LHCN-M2 (cell line): ENCODE measurements around the gene NDUFA11. TPM values are rescaled to one million over a fixed set of nuclear protein-coding genes. Genes with fewer than 3 reads are reported as not detected.

ENCODE experiments used
- DNase-seq: peaks from one replicate; pipeline ENCODE4 v3.0.0-alpha.2; 2012; ENCODE audit warnings: low read depth
- total RNA-seq: library from RNA; depleted of rRNA; stranded (reverse); fragments of >200 nt; gene quantifications from 2 replicates; pipeline ENCODE4 v1.2.3, GENCODE V29; 2014

NDUFA11 gene
- total RNA-seq, 1 experiment from 2014 or later, result 188 TPM

DNA sequence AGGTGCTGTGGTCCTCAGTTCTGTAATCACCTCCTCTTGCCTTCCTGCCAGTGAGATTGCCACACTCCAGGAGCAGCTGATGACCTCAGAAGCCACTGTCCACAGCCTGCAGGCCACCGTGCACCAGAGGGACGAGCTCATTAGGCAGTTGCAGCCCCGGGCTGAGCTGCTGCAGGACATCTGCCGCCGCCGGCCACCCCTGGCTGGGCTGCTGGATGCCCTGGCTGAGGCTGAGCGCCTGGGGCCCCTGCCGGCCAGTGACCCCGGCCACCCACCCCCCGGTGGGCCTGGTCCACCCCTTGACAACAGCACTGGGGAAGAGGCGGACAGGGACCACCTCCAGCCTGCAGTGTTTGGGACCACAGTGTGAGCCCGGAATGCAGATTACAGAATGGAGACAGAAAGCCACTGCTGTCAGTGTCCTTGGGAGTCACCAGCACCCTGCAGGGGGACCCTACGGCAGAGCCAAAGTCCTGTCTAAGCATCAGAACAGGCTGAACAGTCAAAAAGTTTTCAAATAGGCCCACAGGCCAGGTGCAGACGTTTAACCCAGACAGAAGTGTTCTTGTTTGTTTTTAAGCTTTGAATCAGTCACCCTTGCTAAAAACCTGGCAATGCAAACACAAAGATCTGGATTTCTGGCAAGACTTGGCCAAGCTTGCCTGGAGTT lies 5.3 kb upstream of the NDUFA11 start:
- DNase-seq, result no peak

DNA sequence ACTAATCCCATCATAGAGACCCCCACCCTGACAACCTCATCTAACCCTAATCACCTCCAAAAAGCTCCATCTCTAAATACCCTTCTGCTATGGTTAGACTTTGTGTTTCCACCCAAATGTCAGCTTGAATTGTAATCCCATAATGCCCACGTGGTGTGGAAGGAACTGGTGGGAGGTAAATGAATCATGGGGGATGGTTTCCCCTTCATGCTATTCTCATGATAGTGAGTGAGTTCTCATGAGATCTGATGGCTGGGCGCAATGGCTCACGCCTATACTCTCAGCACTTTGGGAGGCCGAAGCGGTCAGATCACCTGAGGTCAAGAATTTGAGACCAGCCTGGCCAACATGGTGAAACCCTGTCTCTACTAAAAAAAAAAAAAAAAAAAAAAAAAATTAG lies 3.7 kb upstream of the NDUFA11 start:
- DNase-seq, result no peak

DNA sequence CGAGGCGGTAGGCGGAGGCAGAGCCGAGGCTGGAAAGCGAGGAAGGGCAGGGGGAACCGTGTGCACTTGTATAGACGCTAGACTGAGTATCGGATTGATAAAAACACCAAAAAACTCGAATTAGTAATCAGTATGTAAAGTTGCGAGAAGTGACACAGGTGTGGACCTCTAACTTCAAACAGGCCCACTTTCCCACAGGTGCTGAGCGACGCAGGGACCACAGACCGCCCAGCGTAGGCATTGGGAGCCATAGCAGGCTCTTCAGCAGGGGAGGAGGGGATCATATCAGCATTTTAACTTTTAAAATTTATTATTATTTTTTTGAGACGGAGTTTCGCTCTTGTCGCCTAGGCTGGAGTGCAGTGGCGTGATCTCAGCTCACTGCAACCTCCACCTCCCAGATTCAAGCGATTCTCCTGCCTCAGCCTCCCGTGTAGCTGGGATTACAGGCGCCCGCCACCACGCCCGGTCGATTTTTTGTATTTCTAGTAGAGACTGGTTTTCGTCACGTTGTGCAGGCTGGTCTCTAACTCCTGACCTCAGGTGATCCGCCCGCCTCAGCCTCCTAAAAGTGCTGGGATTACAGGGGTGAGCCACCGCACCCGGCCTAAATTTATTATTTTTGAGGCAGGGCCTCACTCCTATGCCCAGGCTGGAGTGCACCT lies 1.7 kb upstream of the NDUFA11 start:
- DNase-seq, result no peak

DNA sequence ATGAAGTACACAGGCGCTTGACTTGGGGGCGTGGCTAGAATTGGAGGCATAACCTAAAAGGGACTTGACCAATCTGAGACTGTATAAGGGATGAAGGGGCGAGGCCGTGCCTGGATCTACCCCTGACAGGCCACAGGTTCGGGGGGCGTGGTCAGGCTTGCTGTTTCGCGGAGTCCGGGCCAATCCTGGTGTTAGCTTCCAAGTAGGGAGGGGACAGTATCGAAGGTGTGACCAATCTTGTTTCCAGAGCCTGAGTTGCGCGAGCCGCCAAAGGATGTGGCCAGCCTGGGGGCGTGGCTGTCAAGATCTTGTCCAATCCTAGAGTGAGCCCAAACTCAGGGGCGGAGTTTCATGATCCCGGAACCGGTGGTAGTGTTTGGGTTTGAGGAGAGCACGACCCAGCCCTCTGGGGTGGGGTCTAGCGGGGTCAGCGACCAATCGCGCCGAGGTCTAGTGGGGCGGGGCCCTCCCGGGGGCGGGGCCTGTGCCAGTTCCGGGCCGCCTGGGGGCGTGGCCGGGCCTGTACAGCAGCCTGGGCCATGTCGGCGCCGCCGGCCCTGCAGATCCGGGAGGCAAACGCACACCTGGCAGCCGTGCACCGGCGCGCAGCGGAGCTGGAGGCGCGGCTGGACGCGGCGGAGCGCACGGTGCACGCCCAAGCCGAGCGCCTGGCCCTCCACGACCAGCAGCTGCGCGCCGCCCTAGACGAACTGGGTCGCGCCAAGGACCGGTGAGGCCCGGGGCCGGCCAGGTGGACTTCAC lies 943 bp upstream of the NDUFA11 start, which contains the start of gene VMAC:
Gene VMAC, plus strand, starts transcription at position 521 of the 762 bp plus-strand sequence. Its CDS starts 19 bp downstream, at position 540.
- DNase-seq, result peak; percentile 100

DNA sequence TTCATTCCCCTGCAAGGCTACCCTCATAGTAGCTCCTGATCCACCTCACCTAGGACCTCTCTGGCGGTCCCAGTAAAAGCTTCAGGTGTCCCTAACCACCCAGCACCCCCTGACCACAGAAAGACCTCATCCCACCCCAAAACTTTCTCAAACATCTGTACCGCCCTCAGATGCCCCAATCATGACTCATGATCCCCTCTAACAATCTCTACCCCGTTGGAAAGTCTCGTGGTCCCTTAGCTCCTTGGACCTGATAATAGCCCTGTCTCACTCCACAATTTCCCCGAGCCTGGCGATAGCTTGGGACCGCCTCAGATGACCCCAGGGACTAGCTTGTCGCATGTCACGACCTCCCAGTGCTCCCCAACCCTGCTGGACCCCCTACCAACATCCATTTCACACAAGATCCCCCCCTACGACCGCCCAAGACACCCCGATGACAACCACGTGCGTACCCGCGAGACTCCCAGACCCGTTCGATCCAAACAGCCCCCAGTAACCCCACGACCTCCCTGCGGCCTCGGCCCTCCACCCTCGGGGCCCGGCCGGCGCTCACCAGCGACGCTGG lies 450 bp downstream of the NDUFA11 start:
- peak; percentile 48 for DNase-seq

DNA sequence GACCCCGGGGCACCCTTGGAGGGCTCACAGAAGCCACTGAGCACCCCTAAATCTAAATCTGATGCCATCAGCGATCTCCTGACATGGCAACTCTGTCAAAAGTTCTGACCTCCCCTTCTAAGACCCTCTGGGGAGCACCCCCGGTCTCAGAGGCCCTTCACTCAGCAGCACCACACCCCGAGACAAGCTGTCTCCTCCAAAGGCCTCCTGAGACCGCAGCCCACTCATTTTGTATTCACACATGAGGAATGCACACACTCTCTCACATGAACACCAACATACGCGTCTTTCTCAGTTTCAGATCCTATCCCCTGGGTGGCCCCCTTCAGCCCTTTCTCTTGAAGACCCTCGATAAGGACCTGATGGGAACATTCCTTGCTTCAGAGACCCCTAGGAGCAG lies 2.6 kb downstream of the NDUFA11 start:
- DNase-seq, result no peak

DNA sequence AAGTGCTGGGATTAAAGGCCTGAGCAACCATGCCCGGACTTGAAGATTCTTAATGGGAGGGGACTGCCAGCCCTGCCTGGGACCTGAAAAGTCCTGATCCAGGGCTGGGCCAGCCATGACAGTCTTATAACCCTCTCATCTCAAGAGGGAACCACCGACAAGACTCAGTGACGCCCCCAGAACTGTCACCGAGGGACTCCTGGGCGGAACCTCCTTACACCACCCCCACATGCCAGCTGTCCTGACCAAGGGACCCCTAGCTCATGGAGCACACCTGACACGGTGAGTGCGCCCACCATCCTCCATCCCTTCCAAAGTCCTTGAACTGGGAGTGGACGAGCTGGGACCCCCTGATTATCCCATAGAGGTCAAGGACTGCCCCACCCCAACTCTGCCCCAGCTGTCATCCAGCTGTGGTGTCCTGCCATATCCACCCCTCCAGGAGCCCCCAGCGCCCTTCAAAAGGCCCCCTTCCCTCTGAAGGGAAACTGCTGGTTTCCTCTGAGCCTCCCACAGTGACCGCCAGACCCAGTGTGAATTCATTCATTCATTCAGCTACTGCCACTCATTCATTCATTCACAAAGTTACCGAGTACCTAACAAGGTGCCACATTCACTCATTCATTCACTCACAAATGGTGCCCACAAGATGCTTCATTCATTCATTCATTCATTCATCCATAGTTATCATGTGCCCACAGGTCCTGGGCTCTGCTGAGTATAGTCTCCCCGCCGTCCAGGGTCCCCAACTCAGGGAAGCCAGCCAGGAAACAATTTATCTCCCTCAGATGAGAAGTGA lies 3.7 kb downstream of the NDUFA11 start:
- no peak for DNase-seq

DNA sequence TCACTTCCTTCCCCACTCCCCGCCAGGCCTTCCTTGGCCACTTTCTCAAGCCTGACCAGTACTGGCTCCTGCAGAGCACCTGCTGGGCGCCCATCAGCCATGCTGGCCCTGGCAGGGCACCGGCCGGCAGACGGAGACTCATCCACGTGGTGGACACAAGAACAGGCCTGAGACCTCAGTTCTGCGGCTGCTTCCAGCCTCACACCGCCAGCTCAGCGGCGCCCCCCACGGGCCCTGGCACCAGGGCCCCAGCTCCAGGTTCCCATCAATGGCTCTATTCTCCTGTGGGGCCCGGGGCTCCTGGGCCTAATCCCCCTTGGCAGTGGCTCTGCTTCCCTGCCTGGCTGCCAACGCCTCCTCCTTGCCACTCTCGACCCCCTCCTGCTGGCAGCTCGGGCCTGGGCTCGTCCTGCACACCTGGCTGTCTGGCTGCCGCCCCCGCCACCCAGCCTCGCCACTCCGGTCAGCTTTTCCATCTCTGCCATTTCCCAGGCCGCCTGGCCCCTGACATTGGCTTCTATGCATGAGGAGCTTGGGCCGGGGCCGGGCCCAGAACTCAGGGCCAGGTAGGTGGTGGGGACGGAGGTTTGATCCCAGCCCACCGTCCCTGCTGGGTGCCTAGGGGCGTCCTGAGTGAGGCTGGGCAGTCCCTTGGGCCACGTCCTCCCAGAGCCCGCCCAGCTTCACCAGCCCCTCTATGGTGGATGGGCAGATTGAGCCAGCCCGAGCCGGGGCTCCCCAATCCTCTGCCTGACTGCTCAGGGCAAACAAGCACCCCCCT lies 6.2 kb downstream of the NDUFA11 start:
- DNase-seq, result no peak

DNA sequence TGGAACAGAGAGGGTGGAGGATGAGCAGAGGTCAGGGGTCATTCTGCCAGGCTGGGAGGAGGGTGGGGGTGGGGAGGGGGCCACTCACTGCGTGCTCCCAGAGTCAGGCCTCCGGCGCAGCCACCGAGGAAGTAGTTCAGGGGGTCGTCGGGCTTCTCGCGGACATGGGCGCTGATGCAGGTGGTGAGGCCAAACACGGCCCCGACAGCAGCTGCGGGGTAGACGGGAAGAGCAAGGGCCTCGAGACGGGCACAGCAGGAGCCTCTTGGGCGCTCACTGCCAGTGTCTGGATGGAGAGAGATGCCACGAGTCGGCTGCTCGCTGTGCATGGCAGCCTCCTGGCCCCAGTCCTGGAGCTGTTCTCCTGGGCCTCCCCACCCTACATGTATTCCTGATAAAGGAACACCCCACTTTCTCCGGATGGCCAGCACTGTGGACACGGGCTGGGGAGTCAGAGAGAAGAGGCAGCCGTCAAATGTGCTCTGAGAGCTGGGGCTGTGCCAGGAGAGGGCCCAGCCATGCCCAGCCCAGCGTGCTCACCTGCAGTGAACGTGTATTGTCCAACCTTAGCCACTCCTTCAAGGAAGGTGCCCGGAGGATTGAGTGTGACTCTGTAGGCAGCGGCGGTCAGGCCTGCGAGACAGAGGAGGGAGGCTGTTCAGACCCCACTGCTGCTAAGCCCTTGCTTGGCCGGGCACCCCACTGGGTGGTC lies 7.1 kb downstream of the NDUFA11 start:
- no peak for DNase-seq

DNA sequence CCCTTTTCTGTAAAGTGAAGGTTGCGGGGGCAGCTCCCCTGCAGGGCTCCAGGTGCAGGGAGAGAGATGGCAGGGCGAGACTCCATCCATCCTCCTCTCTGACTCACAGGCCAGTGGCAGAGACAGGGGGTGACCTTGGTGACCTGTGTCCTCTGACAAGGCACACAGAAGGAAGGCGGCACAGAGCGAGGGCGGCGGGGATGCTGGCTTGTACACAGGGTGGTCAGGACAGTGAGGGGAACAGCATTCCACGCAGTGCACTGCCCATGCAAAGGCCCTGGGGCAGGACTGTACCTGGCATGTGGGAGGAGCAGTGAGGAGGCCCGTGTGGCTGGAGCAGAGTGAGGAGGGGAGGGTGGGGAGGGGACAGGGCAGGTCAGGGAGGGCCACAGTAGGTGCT lies 7.7 kb downstream of the NDUFA11 start:
- DNase-seq, result no peak

DNA sequence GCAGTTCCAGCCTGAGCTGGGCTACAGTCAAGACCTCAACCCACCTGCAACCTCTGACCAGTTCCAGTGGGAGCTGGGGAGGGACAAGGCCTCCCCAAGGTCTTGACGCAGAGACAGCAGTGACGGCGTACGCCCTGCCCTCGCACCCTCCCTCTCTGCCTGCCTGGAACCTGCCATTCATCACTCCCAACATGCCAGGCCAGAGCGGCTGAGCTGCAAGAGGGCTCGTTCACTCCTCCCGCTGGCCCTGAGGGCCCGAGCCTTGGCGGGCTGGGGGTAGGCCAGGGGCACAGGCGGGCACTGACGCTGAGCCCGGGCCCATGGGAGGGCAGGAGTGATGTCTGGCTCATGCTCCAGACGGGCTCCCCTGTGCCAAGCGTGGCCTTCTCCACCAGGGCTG lies 8.2 kb downstream of the NDUFA11 start:
- no peak for DNase-seq

DNA sequence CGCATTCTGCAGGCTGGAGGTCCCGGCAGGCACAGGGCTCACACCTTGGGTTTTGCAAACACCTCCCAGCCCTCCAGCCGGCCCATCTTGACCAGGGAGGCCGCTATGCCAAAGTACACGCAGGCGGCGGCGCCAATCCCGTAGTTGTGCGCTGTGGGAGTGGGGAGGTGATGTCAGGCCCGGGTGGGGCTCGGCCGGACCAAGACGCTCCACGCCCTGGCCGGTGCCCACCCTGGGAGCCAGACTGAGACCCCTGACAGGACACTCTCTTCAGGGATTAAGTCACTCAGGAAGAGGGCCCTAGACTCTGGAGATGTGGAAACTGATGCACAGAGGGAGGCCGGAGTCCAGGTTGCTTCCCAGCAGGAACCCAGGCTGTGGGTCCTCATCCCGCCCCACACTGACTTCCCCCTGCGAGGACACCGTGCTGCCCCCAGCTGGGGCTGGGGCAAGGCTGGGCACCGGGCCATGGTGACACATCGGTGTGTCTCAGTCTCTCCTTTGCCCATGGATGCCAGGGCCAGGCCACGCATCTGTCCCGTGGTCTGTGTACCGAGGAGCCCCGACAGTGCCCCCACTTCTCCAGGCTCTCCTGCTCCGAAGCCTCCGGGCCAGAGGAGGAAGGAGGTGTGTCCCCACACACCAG lies 8.8 kb downstream of the NDUFA11 start:
- DNase-seq, result no peak

DNA sequence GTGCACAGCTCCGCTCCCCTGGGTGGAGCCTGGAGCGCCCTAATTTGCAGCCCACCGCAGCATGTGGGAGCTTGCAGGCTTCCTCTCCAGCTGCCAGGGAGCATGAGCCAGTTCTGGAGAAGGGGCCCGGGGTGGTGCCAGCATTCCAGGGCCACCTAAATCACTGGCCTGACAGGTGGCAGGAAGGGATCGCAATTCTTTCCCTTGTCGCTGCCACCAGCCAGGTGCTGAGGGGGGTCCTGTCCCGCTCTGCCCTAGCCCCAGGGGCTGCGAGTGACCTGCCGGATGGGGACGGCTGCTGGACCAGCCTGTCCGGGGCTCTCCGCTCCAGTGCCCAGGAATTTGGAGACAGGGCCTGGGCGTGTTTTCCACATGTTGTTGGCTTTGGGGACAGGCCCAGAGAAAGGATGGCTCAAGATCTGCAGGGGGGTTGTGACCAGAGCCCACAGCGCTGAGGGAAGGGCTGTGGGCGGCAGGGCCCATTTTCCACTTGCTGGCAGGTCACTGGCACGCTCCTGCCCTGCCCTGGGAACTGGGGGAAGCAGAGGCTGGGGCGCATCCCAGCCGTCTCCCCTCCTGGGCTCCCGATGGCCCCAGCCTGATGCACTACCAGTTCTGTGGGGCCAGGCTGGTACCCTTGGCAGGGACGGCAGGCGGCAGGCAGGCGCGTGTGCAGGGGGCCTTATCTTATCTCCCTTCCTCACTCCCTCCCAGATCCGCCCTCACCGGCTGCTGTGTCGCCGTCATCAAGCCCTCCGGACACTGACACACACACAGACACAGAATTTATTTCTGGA lies 9.5 kb downstream of the NDUFA11 start:
- DNase-seq, result no peak

DNA sequence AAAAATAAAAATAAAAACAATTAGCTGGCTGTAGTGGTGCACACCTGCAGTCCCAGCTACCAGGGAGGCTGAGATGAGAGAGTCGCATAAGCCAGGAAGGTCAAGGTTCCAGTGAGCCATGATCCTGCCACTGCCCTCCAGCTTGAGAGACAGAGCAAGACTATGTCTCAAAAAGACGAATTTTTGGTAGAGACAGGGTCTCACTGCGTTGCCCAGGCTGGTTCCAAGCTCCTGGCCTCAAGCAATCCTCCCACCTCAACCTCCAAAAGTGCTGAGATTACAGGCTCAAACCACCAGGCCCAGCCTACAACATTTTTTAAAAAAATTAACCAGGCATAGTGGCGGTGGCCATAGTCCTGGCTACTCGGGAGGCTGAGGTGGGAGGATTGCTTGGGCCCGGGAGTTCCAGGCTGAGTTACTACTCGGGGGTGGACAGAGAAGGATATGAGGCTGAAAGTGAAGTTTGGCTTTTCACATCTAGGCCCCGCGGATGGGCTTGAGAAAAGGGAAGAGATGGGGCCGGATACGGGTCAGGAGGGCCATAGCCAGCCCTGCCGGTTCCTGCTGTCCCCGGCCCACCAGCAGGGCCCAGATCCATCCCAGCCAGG lies 10.2 kb downstream of the NDUFA11 start:
- DNase-seq, result no peak

DNA sequence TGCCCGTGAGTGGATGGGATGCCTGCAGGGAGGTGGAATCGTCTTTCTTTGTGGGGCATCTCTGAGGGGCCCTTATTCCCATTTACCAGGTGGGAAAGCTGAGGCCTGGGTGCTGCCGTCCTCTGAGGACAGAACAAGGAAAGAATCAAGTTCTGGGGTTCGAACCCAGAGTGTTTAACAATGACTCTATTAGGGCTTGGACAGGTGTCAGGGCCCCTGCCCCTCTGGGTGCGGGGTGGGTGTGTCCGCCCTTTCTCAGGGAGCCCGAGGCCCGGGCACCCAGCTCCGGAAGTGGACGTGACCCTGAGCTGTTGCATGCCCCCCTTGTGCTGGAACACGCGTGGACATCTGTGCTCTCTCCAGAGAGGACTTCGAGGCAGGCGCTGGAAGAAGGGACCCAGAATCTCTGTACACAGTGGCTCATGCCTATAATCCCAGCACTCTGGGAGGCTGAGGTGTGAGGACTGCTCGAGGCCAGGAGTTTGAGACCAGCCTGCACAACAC lies 10.8 kb downstream of the NDUFA11 start:
- DNase-seq, result no peak

DNA sequence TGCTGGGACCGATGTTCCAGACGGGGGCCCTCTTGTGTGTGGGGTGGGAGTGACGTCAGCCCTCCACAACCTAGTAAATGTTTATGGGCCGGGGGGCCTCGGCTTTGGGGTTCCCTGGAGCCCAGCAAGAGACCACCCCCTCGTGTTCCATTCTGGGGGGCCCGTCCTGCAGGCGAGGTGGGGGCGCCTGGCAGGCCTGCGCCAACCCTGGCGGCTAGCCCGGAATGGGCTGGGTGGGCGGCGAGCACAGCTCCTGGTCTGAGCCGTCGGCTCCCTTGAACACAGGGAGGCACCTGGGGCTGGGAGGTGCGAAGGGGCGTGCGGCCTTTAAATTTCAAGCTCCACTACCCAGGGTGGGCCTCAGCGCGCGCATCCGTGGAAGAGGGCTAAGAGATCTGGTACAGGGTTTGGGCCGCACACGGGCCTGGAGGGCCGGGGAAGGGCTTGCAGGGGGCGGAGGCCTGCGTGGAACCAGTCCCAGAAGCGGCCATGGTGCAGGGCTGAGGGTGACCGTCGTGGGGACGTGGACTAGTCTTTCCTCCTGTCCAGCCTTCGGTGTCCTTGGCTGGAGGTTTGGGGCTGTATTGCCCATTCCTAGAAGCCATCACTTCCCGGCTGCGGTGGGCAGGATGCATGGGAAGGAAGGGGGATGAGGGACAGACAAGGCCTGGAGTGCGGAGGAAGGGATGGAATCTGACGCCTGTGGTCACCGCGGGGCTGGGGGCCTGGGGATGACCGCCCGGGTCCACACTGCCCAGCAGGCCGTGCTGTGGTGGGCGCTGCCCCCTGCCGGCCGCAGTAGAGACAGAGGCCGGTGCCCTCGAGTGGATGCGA lies 11.4 kb downstream of the NDUFA11 start:
- peak; percentile 37 for DNase-seq

DNA sequence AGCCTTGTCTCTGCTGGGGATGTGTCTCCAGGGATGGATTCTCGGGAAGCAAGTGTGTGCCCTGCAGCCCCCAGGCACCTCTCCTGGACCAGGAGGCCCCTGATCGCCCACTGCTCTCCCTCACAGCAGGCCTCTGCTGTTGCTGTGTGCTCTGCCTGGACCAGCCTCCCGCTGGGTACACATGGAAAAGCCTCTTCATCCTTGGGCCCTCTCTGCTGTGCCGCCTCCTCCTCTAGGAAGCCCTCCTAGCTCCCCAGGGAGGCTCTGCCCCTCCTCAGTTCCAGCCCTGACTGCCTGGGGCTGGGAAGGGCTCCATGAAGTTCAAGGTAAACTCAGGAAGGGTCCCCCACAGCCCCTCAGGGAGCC lies 12.0 kb downstream of the NDUFA11 start:
- no peak for DNase-seq
